ENCODE data around the gene FBXO38.
A peak's percentile ranks its signal among the peaks of the same experiment; 100 is the strongest.

FBXO38 gene

GRCh38 chr5:148382961-148383360 lies 797 bp upstream of the FBXO38 start:
- no peak for DNase-seq (ENCODE audit: low read depth)

GRCh38 chr5:148384380-148384737 lies 601 bp downstream of the FBXO38 start:
- no peak for DNase-seq (ENCODE audit: low read depth)

GRCh38 chr5:148385094-148385493 lies 1.3 kb downstream of the FBXO38 start:
- DNase-seq (ENCODE audit: low read depth), result no peak

- no peak for DNase-seq (ENCODE audit: low read depth)
Observed at GRCh38 chr5:148386041-148386440, 2.3 kb downstream of the FBXO38 start.

- DNase-seq (ENCODE audit: low read depth), result peak; percentile 39
Observed at GRCh38 chr5:148387325-148387724, 3.6 kb downstream of the FBXO38 start.

- DNase-seq (ENCODE audit: low read depth), result no peak
Observed at GRCh38 chr5:148388696-148389095, 4.9 kb downstream of the FBXO38 start.

- DNase-seq (ENCODE audit: low read depth), result no peak
Observed at GRCh38 chr5:148390914-148391313, 7.2 kb downstream of the FBXO38 start.

GRCh38 chr5:148391422-148391821 lies 7.7 kb downstream of the FBXO38 start:
- DNase-seq (ENCODE audit: low read depth), result no peak

GRCh38 chr5:148393390-148393741 lies 9.6 kb downstream of the FBXO38 start:
- no peak for DNase-seq (ENCODE audit: low read depth)

GRCh38 chr5:148394587-148395019 lies 10.8 kb downstream of the FBXO38 start:
- DNase-seq (ENCODE audit: low read depth), result no peak

- DNase-seq (ENCODE audit: low read depth), result no peak
Observed at GRCh38 chr5:148395031-148395430, 11.3 kb downstream of the FBXO38 start.

- no peak for DNase-seq (ENCODE audit: low read depth)
Observed at GRCh38 chr5:148397968-148398595, 14.3 kb downstream of the FBXO38 start.

GRCh38 chr5:148398698-148399121 lies 15.0 kb downstream of the FBXO38 start:
- no peak for DNase-seq (ENCODE audit: low read depth)

GRCh38 chr5:148401604-148402003 lies 17.8 kb downstream of the FBXO38 start:
- DNase-seq (ENCODE audit: low read depth), result no peak

GRCh38 chr5:148403344-148403743 lies 19.6 kb downstream of the FBXO38 start:
- no peak for DNase-seq (ENCODE audit: low read depth)

GRCh38 chr5:148406406-148406805 lies 22.6 kb downstream of the FBXO38 start:
- no peak for DNase-seq (ENCODE audit: low read depth)

- no peak for DNase-seq (ENCODE audit: low read depth)
Observed at GRCh38 chr5:148408092-148408491, 24.3 kb downstream of the FBXO38 start.

- no peak for DNase-seq (ENCODE audit: low read depth)
Observed at GRCh38 chr5:148412124-148412523, 28.4 kb downstream of the FBXO38 start.

- DNase-seq (ENCODE audit: low read depth), result no peak
Observed at GRCh38 chr5:148414833-148415232, 31.1 kb downstream of the FBXO38 start.

GRCh38 chr5:148416416-148416815 lies 32.7 kb downstream of the FBXO38 start:
- DNase-seq (ENCODE audit: low read depth), result no peak

GRCh38 chr5:148416921-148417320 lies 33.2 kb downstream of the FBXO38 start:
- no peak for DNase-seq (ENCODE audit: low read depth)

- no peak for DNase-seq (ENCODE audit: low read depth)
Observed at GRCh38 chr5:148418511-148418910, 34.8 kb downstream of the FBXO38 start.

GRCh38 chr5:148421661-148422060 lies 37.9 kb downstream of the FBXO38 start:
- DNase-seq (ENCODE audit: low read depth), result no peak

GRCh38 chr5:148425808-148426207 lies 42.0 kb downstream of the FBXO38 start:
- no peak for DNase-seq (ENCODE audit: low read depth)

GRCh38 chr5:148426514-148426913 lies 42.8 kb downstream of the FBXO38 start:
- no peak for DNase-seq (ENCODE audit: low read depth)
